ENCODE measurements around the gene SLC27A1.
"Not testable (repeated sequence)": the region's sequence is repeated elsewhere in the genome, so short reads cannot be mapped to it uniquely, and the experiment has no call there.

The SLC27A1 gene

DNA sequence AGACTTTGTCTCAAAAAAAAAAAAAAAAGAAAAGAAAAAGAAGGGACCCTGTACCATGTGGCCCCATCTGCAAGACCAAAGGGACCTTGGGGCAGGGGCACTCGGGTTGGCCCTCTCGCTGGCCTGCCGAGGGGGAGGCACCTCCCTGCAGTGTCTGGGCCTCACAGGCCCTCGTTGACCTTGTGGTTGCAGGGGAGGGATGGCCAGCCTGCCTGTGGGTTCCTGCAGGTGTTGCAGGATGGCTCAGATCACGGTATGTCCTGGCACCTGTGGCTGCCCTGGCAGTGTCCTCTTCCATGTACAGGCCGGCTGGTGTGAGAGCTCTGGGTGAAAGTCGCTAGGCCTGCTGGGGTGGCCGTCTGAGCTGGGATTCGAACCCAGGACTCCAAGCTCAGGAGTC lies 36.4 kb downstream of the SLC27A1 start:
- H3K36me3 ChIP-seq (ENCODE audit: insufficient read depth, low read depth, low read length): no peaks in the 10 kb centered on the region
- H3K9me3 ChIP-seq (ENCODE audit: insufficient read depth, low read depth, low read length): no peaks in the 10 kb centered on the region
- no peak overlapping the region for H3K9ac ChIP-seq (ENCODE audit: low read depth, low read length)
- no peak overlapping the region for H3K27ac ChIP-seq (ENCODE audit: low read length)
- no peak overlapping the region for H3K4me3 ChIP-seq (ENCODE audit: low read length)
- H3K4me1 ChIP-seq (ENCODE audit: insufficient read depth, low read length): peaks cover 3% of the 10 kb centered on the region
- no peaks in the 10 kb centered on the region for H3K27me3 ChIP-seq (ENCODE audit: insufficient read depth, low read length)

DNA sequence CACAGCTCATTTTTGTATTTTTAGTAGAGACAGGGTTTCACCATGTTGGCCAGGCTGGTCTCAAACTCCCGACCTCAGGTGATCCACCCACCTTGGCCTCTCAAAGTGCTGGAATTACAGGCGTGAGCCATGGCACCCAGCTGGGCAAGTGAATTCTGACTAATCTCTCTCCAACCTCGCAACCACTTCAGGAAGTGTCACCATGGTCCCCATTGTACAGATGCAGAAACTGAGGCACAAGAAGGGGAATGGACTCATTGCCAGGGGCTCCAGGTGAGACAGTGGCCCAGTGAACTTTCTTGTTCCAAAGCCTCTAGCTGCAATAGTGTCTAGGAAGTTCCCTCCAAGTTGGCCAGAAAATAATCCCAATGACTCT lies 38.2 kb downstream of the SLC27A1 start:
- H3K27ac ChIP-seq (ENCODE audit: low read length); H3K9ac ChIP-seq (ENCODE audit: low read depth, low read length); H3K4me3 ChIP-seq (ENCODE audit: low read length); H3K36me3 ChIP-seq (ENCODE audit: insufficient read depth, low read depth, low read length); H3K27me3 ChIP-seq (ENCODE audit: insufficient read depth, low read length); H3K4me1 ChIP-seq (ENCODE audit: insufficient read depth, low read length); H3K9me3 ChIP-seq (ENCODE audit: insufficient read depth, low read depth, low read length): not testable (repeated sequence)

DNA sequence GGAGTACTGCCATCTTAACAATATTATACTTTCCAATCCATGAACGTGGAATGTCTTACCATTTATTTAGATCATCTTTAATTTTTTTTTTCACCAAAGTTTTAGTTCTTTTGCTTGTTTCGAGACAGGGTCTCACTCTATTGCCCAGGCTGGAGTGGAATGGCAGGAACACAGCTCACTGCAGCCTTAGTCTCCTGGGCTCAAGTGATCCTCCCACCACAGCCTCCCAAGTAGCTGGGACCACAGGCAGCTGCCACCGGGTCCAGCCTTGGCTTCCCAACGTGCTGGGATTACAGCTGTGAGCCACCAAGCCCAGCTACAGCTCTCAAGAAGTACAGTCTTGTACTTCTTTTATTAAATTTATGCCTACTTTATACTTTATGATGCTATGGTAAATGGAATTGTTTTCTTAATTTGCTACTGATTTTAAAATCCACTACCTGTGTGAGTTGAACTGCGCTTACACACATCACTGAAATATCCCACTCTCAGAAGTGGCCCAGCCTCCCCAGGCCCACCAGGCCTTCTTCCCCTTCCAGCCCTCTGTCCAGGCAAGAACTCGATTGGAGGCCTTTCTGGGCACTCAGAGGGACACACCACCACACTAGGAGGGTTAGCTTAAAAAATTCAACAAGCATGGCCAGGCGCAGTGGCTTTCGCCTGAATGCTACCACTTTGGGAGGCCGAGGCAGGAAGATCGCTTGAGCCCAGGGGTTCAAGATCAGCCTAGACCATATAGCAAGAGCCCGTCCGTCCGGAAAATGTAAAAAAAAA lies 40.1 kb downstream of the SLC27A1 start:
- H3K27me3 ChIP-seq (ENCODE audit: insufficient read depth, low read length): no peaks in the 10 kb centered on the region
- no peaks in the 10 kb centered on the region for H3K36me3 ChIP-seq (ENCODE audit: insufficient read depth, low read depth, low read length)
- H3K27ac ChIP-seq (ENCODE audit: low read length): no peak overlapping the region
- peaks cover 3% of the 10 kb centered on the region for H3K4me1 ChIP-seq (ENCODE audit: insufficient read depth, low read length)
- peak overlapping the region; percentile 79 for H3K4me3 ChIP-seq (ENCODE audit: low read length)
- H3K9ac ChIP-seq (ENCODE audit: low read depth, low read length): peak overlapping the region; percentile 87; the same call in 1 of the 2 replicates
- no peaks in the 10 kb centered on the region for H3K9me3 ChIP-seq (ENCODE audit: insufficient read depth, low read depth, low read length)

DNA sequence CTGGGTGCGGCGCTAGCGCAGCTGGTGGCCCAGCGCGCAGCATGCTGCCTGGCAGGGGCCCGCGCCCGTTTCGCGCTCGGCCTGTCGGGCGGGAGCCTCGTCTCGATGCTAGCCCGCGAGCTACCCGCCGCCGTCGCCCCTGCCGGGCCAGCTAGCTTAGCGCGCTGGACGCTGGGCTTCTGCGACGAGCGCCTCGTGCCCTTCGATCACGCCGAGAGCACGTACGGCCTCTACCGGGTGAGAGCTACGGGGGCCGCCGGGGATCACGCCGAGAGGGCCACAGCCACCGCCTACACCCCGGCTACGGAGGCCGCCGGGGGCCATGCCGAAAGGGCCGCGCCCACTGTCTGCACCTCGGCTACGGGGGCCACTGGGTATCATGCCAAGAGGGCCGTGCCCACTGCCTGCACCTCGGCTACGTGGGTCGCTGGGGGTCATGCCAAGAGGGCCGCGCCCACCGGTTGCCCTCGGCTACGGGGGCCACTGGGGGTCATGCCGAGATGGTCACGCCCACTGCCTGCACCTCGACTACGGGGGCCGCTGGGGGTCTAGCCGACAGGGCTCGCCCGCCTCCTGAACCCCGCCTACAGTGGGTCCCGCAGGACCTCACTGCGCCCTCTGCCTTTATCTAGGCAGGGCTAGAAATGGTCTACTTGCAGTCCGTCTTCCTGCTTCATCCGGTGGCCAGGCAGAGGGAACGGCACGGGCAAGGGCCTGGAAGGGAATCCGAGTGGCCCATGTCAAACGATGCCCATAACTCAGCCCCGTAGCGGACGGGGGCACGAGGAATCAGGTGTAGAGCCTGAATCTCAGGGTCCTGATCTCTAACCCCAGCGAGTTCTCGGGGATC lies 41.6 kb downstream of the SLC27A1 start:
- Histone ChIP-seq H3K4me1 (ENCODE audit: insufficient read depth, low read length) (peaks cover 3% of the 10 kb centered on the region), H3K27ac (ENCODE audit: low read length) (no peak overlapping the region), H3K36me3 (ENCODE audit: insufficient read depth, low read depth, low read length) (peaks cover 4% of the 10 kb centered on the region; the same call in 1 of the 2 replicates), H3K9ac (ENCODE audit: low read depth, low read length) (peak overlapping the region; percentile 87; the same call in 1 of the 2 replicates), H3K9me3 (ENCODE audit: insufficient read depth, low read depth, low read length) (no peaks in the 10 kb centered on the region), H3K4me3 (ENCODE audit: low read length) (peak overlapping the region; percentile 79), H3K27me3 (ENCODE audit: insufficient read depth, low read length) (no peaks in the 10 kb centered on the region)

DNA sequence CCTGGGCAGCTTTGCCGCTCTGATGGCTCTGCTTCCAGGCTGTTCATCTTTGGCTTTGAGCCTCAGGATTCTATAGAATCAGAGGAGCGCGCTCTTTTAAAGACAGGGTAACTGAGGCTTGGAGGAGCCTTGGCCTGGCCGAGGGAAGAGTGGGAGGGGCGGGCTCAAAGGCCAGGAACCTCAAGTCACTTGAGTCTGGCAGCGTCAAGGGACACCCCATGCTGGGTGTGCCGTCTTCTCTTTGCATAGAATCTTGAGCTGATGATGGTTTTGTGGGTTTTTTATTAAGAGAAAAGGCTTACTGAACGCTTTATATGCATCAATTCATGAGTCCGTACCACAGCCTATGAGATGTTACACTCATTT lies 42.2 kb downstream of the SLC27A1 start:
- peak overlapping the region; percentile 87; the same call in 1 of the 2 replicates for H3K9ac ChIP-seq (ENCODE audit: low read depth, low read length)
- no peak overlapping the region for H3K27ac ChIP-seq (ENCODE audit: low read length)
- peaks cover 11% of the 10 kb centered on the region for H3K36me3 ChIP-seq (ENCODE audit: insufficient read depth, low read depth, low read length)
- peak overlapping the region; percentile 79 for H3K4me3 ChIP-seq (ENCODE audit: low read length)
- H3K4me1 ChIP-seq (ENCODE audit: insufficient read depth, low read length): peaks cover 3% of the 10 kb centered on the region
- peaks cover 6% of the 10 kb centered on the region; the same call in 1 of the 2 replicates for H3K9me3 ChIP-seq (ENCODE audit: insufficient read depth, low read depth, low read length)
- no peaks in the 10 kb centered on the region for H3K27me3 ChIP-seq (ENCODE audit: insufficient read depth, low read length)

DNA sequence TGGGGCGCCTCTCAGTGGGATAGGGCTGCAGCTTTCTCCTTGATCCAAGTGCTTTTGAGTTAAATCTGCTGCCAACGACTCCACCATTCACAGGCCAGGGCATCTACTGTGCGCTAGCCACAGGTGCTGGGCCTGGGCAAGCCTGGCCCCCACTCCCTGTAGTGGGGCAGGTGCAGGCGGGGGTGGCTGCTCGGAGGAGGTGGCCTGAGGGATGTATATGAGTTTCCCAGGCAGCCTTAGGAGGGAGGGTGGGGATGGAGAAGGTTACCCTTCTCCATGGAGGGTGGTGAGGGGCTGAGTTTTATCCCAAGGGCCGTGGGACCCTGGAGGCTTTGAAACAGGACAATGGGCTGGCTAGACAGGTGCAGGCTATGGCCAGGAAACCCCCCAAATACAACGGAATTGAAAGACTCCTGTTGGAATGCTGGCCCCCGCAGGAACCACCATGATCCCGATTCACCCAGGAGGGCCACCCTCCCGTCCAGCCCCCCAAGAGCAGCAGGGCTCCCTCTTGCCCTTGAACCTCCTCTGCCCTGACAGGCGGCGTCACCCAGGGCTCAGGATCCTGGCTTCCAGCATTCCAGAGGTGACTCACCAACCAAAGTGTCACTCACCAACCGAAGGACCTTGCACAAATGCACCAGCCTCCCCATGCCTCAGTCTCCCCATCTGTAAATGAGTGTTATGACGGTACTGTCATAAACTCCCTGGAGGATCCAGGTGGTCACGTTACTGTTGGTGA lies 45.3 kb downstream of the SLC27A1 start:
- Histone ChIP-seq H3K36me3 (ENCODE audit: insufficient read depth, low read depth, low read length) (peaks cover 17% of the 10 kb centered on the region), H3K27ac (ENCODE audit: low read length) (no peak overlapping the region), H3K4me3 (ENCODE audit: low read length) (no peak overlapping the region), H3K9me3 (ENCODE audit: insufficient read depth, low read depth, low read length) (peaks cover 11% of the 10 kb centered on the region; the same call in 1 of the 2 replicates), H3K27me3 (ENCODE audit: insufficient read depth, low read length) (no peaks in the 10 kb centered on the region), H3K4me1 (ENCODE audit: insufficient read depth, low read length) (peaks cover under 1% of the 10 kb centered on the region; the same call in 1 of the 2 replicates), H3K9ac (ENCODE audit: low read depth, low read length) (no peak overlapping the region)

DNA sequence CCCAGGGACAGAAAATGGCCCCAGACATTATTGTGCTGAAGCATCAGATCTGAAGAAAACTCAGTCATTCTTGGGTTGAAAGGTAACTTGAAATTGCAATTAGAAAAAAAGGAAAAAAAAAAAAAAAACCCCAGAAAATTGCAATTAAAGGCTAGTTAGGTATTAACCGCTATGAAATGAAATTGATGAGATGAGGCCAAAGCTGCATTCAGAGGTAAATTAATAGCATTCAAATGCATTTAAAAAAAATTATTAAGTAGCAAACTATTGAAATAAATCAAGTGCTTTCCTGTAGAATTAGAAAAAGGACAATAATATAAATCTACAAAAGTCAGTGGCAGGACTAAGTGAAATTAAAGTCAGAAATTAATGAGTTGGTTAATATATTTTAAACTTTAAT lies 47.6 kb downstream of the SLC27A1 start:
- H3K36me3 ChIP-seq (ENCODE audit: insufficient read depth, low read depth, low read length): peaks cover 17% of the 10 kb centered on the region
- H3K27ac ChIP-seq (ENCODE audit: low read length): no peak overlapping the region
- H3K4me1 ChIP-seq (ENCODE audit: insufficient read depth, low read length): no peaks in the 10 kb centered on the region
- no peaks in the 10 kb centered on the region for H3K27me3 ChIP-seq (ENCODE audit: insufficient read depth, low read length)
- no peak overlapping the region for H3K4me3 ChIP-seq (ENCODE audit: low read length)
- H3K9me3 ChIP-seq (ENCODE audit: insufficient read depth, low read depth, low read length): peaks cover 11% of the 10 kb centered on the region; the same call in 1 of the 2 replicates
- no peak overlapping the region for H3K9ac ChIP-seq (ENCODE audit: low read depth, low read length)

DNA sequence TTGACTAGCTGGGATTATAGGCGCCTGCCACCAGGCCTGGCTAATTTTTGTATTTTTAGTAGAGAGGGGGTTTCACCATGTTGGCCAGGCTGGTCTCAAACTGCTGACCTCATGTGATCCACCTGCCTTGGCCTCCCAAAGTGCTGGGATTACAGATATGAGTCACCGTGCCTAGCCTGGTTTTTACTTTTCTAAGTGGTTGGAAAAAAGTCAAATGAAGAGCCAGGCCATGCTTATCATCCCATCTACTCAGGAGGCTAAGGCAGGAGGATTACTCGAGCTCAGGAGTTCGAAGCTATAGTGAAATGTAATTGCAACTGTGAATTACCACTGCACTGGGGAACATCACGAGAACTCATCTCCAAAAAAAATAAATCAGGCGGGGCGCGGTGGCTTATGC lies 48.3 kb downstream of the SLC27A1 start:
- H3K9ac ChIP-seq (ENCODE audit: low read depth, low read length); H3K4me3 ChIP-seq (ENCODE audit: low read length); H3K27me3 ChIP-seq (ENCODE audit: insufficient read depth, low read length); H3K27ac ChIP-seq (ENCODE audit: low read length); H3K4me1 ChIP-seq (ENCODE audit: insufficient read depth, low read length): not testable (repeated sequence)
- Histone ChIP-seq H3K9me3 (ENCODE audit: insufficient read depth, low read depth, low read length) (peaks cover 11% of the 10 kb centered on the region; the same call in 1 of the 2 replicates), H3K36me3 (ENCODE audit: insufficient read depth, low read depth, low read length) (peaks cover 17% of the 10 kb centered on the region)

DNA sequence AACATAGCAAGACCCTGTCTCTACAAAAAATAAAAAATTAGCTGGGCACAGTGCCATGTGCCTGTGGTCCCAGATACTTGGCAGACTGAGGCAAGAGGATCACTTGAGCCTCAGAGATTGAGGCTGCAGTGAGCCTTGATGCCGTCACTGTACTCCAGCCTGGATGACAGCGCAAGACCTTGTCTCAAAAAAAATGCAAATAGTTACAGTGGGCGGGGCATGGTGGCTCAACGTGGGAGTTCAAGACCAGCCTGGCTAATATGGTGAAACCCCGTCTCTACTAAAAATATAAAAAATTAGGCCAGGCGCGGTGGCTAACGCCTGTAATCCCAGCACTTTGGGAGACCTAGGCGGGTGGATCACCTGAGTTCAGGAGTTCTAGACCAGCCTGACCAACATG lies 49.6 kb downstream of the SLC27A1 start:
- no peaks in the 10 kb centered on the region for H3K4me1 ChIP-seq (ENCODE audit: insufficient read depth, low read length)

DNA sequence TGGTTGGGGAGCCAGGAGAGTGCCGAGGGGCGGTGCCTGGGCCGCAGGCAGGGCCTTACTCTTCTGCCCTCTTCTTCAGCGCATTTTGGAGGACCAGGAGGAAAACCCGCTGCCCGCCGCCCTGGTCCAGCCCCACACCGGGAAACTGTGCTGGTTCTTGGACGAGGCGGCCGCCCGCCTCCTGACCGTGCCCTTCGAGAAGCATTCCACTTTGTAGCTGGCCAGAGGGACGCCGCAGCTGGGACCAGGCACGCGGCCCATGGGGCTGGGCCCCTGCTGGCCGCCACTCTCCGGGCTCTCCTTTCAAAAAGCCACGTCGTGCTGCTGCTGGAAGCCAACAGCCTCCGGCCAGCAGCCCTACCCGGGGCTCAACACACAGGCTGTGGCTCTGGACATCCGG lies 50.5 kb downstream of the SLC27A1 start:
- peaks cover 11% of the 10 kb centered on the region; the same call in 1 of the 2 replicates for H3K9me3 ChIP-seq (ENCODE audit: insufficient read depth, low read depth, low read length)
- no peaks in the 10 kb centered on the region for H3K4me1 ChIP-seq (ENCODE audit: insufficient read depth, low read length)
- no peak overlapping the region for H3K9ac ChIP-seq (ENCODE audit: low read depth, low read length)
- no peak overlapping the region for H3K27ac ChIP-seq (ENCODE audit: low read length)
- no peaks in the 10 kb centered on the region for H3K27me3 ChIP-seq (ENCODE audit: insufficient read depth, low read length)
- H3K36me3 ChIP-seq (ENCODE audit: insufficient read depth, low read depth, low read length): peaks cover 17% of the 10 kb centered on the region
- no peak overlapping the region for H3K4me3 ChIP-seq (ENCODE audit: low read length)

More for the DNA sequence above, 49.6 kb downstream of the SLC27A1 start:
- Histone ChIP-seq H3K27ac (ENCODE audit: low read length) (no peak overlapping the region), H3K9ac (ENCODE audit: low read depth, low read length) (no peak overlapping the region), H3K27me3 (ENCODE audit: insufficient read depth, low read length) (no peaks in the 10 kb centered on the region), H3K4me3 (ENCODE audit: low read length) (no peak overlapping the region), H3K9me3 (ENCODE audit: insufficient read depth, low read depth, low read length) (peaks cover 11% of the 10 kb centered on the region; the same call in 1 of the 2 replicates), H3K36me3 (ENCODE audit: insufficient read depth, low read depth, low read length) (peaks cover 17% of the 10 kb centered on the region)
